Activated CD4-positive, alpha-beta T cell treated with anti-CD3 and anti-CD28 coated beads, Interleukin-2, amount 50 U/mL, for 1 hour (primary cell): Measurements from ENCODE around the gene LONRF3.

ENCODE experiments used
- DNase-seq: peaks from one replicate; pipeline ENCODE4 v3.0.0-alpha.2; 2020

LONRF3 gene

DNA sequence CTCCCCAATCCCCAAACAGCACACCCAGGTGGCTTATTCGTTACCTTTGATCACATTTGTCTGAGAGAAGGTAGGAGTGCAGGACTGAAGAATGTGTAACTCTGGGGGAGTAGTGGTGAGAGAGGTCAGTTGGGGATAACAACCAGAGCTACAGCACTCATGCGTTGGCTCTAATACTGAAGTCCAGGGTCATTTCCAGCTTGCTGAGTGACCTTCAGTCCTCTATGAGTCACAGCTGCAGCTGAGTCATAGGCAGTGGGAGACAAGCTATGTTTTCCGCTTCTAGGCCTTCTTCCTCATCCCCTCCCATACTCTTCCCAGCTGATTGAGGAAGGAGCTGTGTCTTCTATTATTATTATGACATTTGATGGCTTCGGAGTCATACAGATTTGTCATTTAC lies 66.8 kb downstream of the LONRF3 start:
- DNase-seq, result no peak

DNA sequence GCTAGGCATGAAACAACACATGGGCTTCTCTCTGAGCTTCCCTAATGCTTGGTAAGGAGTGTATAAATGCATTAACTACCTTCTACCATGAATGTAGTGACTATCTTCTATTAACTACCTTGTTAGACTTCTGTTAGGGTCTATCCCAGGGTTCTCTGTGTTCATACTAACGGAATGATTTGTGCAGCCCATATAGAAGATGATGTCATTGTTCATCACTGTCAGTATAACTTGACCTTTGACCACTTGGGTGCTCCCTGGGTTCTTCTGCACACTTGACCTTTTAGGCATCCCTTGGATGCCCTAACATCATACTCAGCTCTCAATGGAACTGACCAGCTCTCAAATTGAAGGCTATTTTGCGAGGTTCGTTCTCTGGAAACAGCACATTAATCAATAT lies 67.6 kb downstream of the LONRF3 start:
- DNase-seq, result no peak

DNA sequence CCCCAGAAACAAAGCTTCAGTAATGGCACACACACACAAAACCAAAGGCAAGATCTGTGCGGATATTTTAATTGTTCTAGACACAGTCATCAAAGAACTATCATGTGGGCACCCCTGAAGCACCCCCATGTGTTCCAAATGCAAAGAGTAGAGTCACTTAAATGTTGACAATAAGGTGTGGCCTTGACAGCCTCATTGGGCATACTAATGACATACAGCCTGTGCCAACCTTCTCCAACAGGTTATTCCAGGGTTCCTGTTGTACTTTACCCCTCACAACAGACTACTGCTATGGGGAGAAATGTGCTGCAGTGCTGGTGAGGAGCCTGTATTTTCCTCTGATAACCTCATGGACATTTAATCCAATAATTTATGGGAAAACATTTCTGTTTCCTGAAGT lies 68.6 kb downstream of the LONRF3 start:
- no peak for DNase-seq

DNA sequence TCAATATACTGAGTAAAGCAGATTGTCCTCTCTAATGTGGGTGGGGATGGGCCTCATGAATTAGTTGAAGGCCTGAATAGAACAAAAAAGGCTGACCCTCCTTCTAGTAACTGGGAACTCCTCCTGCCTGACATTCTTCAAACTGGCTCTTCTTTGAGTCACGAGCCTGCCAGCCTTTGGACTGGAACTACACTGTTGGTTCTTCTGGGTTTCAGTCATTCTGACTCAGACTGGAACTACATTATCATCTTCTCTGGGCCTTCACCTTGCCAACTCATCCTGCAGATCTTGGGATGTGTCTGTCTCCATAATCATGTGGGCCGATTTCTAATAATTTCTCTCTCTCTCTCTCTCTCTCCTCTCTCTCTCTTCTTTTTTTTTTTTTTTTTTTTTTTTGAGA lies 71.5 kb downstream of the LONRF3 start:
- no peak for DNase-seq

DNA sequence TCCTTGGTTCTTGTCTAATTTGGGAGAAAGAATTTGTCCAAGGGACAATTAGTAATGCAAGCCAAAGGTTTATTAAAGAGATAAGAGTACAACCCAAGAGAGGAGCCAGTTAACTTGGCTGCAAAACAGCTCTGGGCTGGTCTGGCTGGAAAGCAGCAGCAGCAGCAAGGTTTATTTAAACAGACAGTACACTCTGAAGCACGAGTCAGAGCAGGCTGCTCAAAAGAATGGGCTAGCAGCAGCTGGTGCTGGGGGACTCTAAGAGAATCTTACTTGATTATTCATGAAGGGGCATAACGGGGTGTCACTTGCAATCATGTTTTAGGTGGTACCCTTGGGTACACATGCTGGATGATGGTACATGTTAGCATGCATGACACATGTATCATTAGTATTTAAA lies 81.3 kb downstream of the LONRF3 start:
- no peak for DNase-seq

DNA sequence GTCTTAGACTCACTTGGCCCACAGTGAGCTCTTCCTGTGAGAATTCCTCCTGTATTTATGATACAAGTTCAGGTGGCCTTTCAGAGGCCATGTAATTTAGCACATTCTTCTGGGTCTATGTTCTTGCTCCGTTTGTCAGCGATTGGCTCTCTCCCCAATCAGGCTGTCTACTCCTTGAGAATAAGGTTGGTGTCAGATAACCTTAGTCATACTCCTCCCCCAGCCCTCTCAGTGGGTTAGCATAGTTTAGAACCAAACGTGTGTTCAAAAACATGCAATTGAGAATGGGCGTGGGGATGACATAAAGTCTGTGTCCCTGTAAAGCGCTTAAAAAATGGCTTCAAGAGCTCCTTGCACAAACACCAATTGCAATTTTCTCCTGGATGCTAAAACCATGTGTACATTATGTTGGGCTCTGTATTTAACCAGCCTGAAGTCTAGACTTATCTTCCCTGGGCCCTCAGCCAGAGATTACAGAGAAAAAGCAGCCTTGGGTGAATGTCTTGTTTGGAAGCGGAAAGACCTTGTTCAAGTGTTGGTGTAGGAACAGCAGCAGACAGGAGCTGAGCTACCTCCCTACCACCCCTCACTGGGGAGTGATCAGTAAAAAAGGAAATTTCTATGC lies 88.4 kb downstream of the LONRF3 start:
- DNase-seq, result no peak

DNA sequence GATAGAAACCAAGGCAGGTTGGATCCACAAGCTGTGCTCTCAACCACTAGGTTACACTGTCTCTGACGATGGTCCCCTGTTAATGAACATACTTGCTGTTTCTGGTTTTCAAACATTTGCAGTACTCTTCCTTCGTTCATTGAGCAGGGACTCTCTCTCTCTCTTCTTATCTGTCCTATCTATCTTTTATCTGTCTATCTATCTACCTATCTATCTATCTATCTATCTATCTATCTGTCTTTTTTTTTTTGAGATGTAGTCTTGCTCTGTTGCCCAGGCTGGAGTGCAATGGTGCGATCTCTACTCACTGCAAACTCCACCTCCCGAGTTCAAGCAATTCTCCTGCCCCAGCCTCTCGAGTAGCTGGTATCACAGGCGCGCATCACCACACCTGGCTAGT lies 89.0 kb downstream of the LONRF3 start:
- no peak for DNase-seq

DNA sequence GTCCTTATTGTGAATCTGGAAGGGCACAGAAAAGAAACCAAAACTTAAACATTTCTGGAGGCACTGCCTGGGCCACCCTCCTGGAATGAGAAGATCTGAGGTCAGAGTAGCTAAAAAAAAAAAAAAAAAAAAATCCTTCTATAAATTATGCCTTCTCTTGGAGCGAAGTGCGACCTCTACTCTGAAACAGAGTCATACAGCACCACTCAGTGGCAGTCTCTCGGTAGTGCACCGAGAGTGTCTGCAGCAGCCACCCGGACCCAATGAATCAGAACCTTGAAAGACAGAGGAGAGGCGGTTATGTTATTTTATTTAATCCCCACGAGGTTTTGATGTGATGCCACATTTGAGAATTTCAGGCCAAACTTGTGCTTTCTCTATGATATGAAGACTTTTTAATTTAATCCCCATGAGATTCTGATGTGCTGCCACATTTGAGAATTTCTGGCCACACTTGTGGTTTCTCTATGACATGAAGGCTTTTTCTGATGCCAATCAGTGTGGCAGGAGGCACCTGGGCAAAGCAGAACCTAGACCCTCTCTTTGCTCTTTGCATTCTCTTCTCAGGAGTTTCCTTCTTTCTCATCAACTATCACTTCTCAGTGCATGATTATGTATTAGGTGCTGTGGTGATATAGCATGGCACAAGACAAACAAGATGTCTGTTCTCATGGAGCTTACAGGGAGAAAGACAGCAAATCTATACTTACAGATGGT lies 92.8 kb downstream of the LONRF3 start:
- DNase-seq, result peak; percentile 36
